Stimulated activated CD8-positive, alpha-beta memory T cell treated with anti-CD3 and anti-CD28 coated beads, Interleukin-4, amount 100 ng/mL, for 4 hours (primary cell): ENCODE data around the gene AMHR2.
A peak's percentile ranks its signal among the peaks of the same experiment; 100 is the strongest.
"Not testable (repeated sequence)": the region's sequence is repeated elsewhere in the genome, so short reads cannot be mapped to it uniquely, and the experiment has no call there.

ENCODE experiments used
- DNase-seq, 2 donors: peaks; one replicate each; pipeline ENCODE4 v3.0.0-alpha.2; 2020; ENCODE audit warnings: low read depth in 2 of 2, low spot score in 1 of 2

AMHR2 gene

DNA sequence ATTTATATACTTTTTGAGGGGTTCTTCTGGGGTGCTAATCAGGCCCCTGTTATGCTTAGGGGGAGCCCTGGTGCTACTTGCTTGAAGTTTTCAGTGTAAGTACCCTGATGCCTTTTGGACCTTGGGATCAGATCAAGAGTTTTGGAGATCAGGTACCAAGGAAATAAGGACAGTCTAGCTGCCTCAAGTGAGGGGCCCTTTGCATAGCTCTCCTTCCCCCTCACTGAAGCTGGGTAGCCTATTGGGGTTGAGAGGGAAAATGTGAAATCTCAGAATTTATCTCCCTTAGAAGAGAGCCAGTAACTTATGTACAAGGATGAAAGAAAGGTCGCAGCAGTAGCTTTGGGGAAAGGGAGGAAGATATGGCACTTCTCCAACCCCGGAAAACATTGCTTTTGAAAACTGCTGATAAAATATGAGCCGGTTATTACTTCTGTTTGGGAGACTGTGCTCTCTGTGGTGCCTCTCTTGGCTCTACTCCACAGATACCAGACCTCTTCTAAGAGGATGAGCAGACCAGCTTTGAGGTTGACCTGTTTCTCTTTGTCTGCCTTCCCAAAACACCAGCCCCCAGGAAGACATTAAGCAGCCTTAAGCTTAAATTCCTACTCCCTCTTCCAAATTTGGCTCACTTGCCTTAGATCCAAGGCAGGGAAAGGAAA is 8.8 kb upstream of the AMHR2 start:
- no peak for DNase-seq

DNA sequence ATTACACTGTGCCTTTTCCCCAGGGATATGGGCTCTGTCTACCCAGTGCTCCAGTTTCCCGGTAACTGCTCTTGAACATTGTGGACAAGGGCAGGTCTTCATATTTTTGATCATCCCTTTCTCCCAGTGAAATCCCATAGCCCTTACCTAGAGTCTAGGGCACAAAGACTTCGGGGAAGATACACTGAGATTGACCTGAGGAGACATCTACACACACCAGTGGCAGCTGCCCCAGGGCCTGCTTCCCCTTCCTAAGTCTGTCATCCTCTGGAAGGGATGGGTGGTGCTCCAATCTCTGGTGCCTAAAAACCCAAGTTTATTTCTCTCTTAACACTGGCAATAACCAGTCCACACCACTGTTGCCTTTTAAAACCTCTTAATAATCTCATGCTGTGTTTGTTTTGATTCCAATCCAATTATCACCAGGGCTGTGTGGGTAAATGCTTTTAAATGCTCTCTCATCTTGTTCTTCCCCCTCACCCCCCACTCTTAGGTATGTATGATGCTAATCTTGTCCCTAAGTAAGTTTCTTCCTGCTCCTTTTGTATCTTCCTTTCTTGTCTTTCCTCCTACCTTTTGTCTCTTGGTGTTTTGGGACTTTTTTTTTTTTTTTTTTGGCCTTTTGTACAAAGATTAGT is 7.8 kb upstream of the AMHR2 start:
- DNase-seq, result not testable (repeated sequence)

DNA sequence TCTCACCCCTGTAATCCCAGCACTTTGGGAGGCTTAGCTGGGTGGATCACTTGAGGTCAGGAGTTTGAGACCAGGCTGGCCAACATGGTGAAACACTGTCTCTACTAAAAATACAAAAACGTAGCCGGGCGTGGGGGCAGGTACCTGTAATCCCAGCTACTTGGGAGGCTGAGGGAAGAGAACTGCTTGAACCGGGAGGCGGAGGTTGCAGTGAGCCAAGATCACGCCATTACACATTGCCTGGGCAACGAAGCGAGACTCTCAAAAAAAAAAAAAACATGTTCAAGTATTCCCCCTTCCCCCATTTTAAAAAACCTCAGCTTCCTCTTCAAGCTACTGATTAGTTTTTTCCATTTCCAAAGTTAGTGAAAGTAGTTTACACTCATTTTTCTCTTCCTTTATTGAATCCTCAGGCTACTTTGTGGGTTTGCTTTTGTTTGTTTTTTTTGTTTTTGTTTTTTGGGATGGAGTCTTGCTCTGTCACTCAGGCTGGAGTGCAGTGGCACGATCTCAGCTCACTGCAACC is 6.3 kb upstream of the AMHR2 start:
- not testable (repeated sequence) for DNase-seq

DNA sequence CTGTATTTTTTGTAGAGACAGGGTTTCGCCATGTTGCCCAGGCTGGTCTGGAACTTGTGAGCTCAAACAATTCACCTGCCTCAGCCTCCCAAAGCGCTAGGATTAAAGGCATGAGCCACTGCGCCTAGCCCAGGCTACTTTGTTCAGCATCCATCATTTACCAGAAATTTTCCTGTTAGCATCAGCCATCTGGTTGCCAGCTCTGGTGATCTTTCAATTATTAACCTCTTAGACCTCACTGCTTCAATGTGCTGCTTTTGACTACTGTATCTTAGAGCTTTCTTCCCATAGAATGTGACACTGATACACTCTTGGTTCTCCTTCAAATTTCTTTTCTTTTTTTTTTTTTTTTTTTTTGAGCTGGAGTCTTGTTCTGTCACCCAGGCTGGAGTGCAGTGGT is 5.4 kb upstream of the AMHR2 start:
- no peak for DNase-seq

DNA sequence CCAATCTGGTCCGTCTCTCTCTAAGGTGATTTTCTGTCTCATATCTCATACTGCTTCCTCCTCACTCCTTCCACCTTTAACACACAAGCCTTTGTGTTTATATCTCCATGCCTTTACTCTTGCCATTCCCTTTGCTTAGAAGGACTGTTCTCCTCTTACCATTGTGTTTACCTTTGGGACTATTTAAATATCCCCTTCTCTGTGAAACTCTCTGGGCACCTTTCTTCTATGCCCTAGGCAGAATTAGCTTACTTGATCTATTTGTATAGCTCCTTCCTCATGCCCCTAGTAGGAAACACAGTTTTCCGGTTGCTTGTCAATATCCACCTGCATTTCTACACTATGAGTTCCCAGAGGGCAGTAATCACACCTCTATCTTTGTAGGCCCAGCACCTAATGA is 3.9 kb upstream of the AMHR2 start:
- no peak for DNase-seq

DNA sequence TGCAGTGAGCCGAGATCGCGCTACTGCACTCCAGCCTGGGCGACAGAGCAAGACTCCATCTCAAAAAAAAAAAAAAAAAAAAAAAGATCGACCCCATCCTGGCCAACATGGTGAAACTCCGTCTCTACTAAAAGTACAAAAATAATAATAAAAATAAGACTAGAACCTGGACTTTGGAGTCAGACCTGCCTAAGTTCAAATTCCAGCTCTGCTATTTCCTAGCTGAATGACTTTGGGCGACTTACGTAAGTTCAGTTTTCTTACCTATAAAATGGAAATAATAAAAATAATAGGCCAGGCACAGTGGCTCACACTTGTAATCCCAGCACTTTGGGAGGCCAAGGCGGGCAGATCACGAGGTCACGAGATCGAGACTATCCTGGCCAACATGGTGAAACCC is 1.4 kb upstream of the AMHR2 start:
- DNase-seq, result not testable (repeated sequence)

DNA sequence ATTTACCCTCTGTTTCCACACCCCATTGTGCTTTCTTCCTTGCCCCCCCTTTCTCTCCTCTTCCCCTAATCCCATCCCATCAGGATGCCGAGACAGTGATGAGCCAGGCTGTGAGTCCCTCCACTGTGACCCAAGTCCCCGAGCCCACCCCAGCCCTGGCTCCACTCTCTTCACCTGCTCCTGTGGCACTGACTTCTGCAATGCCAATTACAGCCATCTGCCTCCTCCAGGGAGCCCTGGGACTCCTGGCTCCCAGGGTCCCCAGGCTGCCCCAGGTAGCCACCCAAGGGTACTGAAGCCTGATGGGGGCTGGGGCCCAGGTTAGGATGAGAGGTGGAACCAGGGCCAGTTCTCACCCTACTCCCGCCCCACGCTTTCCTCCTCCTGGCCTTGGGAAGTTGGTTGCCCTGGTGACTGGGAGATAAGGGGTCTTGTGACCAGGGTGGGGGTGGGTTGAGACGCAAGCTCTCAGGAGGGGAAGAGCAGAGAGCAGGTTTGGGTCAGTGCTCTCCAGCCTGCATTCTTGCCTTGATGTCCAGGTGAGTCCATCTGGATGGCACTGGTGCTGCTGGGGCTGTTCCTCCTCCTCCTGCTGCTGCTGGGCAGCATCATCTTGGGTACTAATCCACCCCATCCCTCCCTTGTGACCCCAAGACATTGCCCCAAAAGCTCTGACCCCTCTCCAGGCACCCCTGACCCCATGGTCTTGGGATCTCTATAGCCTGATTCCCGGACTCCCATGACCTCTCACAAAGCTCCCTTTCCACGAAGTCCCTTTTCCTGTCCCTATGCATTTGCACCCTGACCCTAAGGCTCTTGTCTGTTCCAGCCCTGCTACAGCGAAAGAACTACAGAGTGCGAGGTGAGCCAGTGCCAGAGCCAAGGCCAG is 1.2 kb downstream of the AMHR2 start:
- DNase-seq, result no peak

DNA sequence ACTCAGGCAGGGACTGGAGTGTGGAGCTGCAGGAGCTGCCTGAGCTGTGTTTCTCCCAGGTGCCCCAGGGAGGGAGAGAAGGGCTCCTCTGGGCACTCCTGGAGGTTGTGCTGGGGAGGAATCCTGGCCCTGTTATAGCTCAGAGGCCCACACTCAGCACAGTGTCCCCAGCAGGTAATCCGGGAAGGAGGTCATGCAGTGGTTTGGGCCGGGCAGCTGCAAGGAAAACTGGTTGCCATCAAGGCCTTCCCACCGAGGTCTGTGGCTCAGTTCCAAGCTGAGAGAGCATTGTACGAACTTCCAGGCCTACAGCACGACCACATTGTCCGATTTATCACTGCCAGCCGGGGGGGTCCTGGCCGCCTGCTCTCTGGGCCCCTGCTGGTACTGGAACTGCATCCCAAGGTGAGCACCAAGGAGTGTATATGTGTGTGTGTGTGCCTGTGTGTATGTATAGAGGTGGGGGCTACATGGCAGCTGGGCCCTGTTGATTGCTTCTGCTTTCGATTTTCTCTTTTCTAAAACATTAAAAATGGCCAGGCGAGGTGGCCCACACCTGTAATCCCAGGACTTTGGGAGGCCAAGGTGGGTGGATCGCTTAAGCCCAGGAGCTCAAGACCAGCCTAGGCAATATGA is 2.0 kb downstream of the AMHR2 start:
- DNase-seq, result no peak

DNA sequence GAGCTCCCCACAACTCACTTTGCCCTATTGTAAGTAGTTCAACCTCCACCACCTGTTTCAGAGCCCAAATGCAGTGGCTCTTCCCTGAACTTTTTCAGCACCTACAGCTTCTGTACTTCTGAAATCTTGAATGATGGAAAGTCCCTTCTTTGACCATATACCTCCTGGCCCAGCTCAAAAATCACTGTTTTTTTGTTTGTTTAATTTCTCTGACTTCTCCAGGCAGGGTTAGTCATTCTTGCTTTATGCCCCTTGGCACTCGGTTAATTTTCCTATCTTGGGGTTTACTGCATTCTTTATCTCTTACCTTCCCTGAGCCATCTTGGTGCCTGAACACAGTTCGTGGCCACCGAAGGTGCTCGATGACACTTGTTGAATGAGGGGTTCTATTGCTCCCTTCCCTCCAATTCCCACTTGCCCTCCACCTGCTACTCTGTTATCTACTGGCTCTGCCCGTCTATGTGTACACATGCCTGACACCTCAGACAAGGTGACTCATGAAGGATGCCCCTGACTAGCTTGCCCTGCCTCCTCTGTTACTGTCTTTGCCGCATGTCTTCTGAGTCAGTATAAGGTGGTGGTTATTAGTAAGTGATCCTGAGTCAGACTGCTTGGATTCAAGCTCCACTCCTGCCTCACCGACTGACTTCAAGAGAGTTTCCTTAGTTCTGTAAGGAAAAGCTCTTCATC is 4.4 kb downstream of the AMHR2 start:
- DNase-seq, result peak in 1 of 2 donors; percentile 2

DNA sequence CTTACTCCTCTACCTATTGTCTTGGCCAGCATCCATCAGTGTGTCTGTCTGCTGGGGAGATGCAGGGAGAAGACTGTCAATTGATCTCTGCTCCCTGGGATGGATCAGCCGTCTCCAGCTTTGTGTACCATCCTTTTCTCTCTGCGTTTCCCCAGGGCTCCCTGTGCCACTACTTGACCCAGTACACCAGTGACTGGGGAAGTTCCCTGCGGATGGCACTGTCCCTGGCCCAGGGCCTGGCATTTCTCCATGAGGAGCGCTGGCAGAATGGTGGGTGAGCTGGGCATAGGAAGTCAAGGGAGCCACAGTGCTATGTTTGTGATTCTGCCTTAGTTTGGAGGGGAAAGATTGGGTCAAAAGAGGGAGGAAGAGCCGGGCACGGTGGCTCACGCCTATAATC is 5.1 kb downstream of the AMHR2 start:
- DNase-seq, result no peak

DNA sequence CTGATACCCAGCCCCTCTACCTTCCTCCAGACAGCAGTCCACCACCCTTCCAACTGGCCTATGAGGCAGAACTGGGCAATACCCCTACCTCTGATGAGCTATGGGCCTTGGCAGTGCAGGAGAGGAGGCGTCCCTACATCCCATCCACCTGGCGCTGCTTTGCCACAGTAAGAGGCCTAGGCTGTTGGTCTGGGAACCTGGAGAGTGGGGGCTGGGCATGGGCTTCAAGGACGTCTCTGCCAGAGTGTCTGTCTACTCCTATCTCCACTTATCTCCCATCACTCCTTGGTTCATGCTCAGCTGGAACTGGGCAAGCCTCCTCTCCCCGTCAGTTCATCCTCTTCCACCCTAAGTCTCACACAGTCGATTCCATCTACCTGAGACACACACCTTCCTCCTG is 6.5 kb downstream of the AMHR2 start:
- DNase-seq, result no peak

DNA sequence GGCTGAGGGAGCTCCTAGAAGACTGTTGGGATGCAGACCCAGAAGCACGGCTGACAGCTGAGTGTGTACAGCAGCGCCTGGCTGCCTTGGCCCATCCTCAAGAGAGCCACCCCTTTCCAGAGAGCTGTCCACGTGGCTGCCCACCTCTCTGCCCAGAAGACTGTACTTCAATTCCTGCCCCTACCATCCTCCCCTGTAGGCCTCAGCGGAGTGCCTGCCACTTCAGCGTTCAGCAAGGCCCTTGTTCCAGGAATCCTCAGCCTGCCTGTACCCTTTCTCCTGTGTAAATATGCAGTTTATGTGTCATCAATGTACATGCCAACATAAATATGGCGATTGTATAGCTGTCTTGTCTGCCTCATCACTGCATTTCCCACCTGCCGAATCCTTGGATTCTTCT is 7.5 kb downstream of the AMHR2 start:
- no peak for DNase-seq

DNA sequence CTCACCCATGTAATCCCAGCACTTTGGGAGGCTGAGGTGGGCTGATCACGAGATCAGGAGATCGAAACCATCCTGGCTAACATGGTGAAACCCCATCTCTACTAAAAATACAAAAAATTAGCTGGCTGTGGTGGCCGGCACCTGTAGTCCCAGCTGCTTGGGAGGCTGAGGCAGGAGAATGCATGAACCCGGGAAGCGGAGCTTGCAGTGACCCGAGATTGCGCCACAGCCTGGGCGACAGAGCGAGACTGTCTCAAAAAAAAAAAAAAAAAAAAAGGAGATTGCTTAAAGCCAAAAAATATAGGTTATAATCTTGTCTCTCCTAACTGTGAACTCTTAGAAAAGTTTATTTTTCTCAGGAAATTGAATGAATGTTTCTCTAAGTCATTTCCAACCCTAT is 11.7 kb downstream of the AMHR2 start:
- not testable (repeated sequence) for DNase-seq

DNA sequence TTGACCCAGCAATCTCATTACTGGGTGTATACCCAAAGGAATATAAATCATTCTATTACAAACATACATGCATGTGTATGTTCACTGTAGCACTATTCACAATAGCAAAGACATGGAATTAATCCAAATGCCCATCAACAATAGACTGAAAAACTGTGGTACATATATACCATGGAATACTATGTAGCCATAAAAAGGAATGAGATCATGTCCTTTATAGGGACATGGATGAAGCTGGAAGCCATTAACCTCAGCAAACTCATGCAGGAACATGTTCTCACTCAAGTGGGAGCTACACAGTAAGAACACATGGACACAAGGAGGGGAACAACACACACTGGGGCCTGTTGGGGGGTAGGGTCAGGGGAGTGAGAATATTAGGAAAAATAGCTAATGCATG is 15.9 kb downstream of the AMHR2 start:
- not testable (repeated sequence) for DNase-seq

DNA sequence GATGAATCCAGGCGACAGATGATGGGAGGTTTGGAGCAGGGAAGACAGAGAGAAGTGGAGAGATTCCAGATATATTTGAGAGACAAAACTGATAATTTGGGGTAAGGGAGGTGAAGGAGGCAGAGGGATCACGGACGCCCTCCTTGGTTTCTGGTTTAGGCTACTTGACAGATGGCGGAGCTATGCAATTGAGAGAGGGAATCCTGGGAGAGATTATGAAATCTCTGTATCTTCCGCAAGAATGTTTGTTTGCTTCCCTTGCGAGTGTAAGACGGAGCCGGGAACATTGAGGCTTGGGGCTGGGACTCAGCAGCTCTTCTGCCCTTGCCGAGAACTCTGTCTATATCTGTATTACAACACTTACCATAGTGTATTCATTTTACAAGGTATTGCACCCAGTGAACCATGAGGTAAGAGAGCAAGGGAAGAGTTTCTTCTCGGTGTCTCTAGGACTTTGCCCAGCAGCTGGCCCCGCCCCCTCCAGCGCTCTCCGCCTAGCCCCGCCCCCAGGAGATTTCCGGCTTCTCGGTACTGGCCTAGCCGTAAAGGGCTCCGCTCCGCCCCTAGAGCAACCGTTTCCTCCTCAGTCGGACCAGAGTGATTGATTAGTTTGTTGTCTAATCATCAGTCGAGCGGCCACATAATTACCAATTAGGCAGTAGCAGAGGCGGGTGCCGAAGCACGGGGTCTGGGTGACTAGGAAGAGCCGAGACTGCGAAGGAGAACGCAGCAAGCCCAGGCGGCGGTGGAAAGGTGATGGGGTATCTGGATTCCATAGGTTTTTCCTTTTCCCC is 17.6 kb downstream of the AMHR2 start, which contains the start of gene PRR13:
Gene PRR13 (plus strand): TSS at position 695 of the 794 bp plus-strand sequence. CDS start 981 bp downstream, outside the sequence.
- peak; percentile 96 to 97 for DNase-seq

DNA sequence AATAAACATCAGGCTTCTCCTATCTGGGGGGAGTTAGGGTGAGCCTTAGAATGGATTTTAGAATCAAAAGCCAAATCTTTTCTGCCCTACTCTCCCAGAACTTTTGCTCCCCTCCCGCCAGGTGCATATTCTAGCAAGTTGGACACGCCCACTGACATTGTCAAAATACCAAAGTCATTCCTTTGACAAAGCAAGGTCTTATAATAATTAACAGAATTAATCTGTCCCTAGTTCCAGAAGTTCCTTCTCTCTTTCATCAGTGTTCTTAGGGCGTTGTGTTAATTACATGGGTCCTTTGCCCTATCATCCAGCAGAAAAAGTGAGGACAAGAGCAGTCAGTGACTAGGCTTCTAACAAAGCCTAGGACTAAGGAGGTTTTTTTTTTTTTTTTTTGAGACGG is 20.3 kb downstream of the AMHR2 start:
- DNase-seq, result no peak

DNA sequence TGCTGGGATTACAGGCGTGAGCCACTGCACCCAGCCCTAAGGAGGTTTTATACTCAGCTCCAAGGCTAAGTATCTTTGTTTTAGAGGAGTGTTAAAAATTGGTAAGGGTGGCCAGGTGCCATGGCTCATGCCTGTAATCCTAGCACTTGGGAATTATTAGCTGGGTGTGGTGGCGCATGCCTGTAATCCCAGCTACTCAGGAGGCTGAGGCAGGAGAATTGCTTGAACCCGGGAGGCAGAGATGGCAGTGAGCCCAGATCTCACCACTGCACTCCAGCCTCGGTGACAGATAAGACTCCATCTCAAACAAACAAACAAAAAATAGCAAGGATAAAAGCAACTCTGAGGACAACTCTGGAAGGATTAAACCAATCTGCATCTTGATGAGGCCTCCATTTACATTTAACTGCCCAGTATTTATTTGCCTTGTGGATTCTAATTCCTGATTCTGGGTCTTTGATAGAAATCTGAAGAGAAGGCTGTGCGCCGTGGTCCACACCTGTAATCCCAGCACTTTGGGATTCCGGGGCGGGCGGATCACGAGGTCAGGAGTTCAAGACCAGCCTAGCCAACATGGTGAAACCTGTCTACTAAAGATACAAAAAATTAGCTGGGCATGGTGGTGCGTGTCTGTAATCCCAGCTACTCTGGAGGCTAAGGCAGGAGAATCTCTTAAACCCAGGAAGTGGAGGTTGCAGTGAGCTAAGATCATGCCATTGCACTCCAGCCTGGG is 21.1 kb downstream of the AMHR2 start:
- DNase-seq, result not testable (repeated sequence)

DNA sequence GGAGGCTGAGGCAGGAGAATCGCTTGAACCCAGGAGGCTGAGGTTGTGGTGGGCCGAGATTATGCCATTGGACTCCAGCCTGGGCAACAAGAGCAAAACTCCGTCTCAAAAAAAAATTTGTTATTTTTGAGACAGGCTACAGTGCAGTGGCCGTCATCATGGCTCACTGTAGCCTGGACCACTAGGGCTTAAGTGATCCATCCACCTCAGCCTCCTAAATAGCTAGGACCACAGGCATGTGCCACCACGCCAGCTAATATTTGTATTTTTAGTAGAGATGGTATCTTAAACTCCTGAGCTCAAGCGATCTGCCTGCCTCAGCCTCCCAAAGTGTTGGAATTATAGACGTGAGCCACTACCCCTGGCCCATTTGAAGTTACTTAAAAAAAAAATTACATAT is 27.3 kb downstream of the AMHR2 start:
- no peak for DNase-seq

DNA sequence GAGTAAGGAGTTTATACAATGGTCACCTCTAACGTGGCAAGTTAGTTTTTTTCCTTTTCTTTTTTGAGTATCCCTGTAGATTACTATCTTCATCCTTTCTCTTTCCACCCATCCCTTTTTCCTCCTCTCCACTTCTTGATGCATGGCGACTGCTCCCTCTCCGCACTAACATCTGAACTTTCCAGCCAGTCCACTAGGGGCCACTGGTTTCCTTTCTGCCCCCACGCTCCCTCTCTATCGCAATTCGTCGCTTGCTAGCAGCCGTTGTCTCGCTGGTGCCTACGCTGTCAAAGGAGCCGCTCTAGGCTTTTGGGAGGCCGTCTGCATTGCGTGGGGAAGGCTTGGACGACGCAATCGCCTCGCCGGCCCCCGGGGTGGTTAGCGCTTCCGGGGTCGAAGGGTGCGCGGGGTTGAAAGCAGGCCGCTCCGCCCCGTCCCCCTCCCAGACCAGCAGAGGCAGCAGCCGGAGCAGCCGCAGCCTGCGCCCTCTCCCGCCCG is 28.1 kb downstream of the AMHR2 start, which contains the start of gene PCBP2:
Gene PCBP2 (plus strand): TSS at position 442 of the 498 bp plus-strand sequence. CDS start 2,699 bp downstream, outside the sequence.
- peak; percentile 86 to 97 for DNase-seq
